ENCODE measurements around the gene LRP1.
A peak's percentile ranks its signal among the peaks of the same experiment; 100 is the strongest.

LRP1 gene

GRCh38 chr12:57124261-57124877, 3.9 kb upstream of the LRP1 start:
- TF ChIP-seq EZH2phosphoT487 (IDR thresholded peaks at IDR 0.05; ENCODE audit: borderline replicate concordance): no peak
- peak; percentile 97 for TF ChIP-seq CTCF (conservative IDR thresholded peaks at IDR 0.05; ENCODE audit: low read length)
- Histone ChIP-seq H3K4me2 (ENCODE audit: low read depth, low read length, poor library complexity, severe bottlenecking) (no peak overlapping the region), H3K9ac (ENCODE audit: low read depth, low read length, poor library complexity, severe bottlenecking) (no peak overlapping the region), H3K27me3 (ENCODE audit: insufficient read depth, low read length, poor library complexity, severe bottlenecking) (no peaks in the 10 kb centered on the region), H3F3A (ENCODE audit: low read depth) (no peaks in the 10 kb centered on the region; the same call in 1 of the 2 replicates), H4K20me1 (ENCODE audit: insufficient read depth, low read length, poor library complexity, severe bottlenecking) (no peaks in the 10 kb centered on the region), H2AFZ (ENCODE audit: low read length) (peak overlapping the region; percentile 55), H3K79me2 (ENCODE audit: insufficient read depth, low read length) (no peaks in the 10 kb centered on the region), H3K4me3 (ENCODE audit: low read length, poor library complexity, severe bottlenecking) (no peak overlapping the region), H3K9me2 (replicated peaks; ENCODE audit: low read depth, low read length) (no peaks in the 10 kb centered on the region), H3K9me3 (ENCODE audit: insufficient read depth, low read depth, low read length) (no peaks in the 10 kb centered on the region), H3K4me1 (ENCODE audit: insufficient read depth, low read length, poor library complexity, severe bottlenecking) (peaks cover 21% of the 10 kb centered on the region), H3K36me3 (ENCODE audit: insufficient read depth, low read length) (no peaks in the 10 kb centered on the region)

DNA sequence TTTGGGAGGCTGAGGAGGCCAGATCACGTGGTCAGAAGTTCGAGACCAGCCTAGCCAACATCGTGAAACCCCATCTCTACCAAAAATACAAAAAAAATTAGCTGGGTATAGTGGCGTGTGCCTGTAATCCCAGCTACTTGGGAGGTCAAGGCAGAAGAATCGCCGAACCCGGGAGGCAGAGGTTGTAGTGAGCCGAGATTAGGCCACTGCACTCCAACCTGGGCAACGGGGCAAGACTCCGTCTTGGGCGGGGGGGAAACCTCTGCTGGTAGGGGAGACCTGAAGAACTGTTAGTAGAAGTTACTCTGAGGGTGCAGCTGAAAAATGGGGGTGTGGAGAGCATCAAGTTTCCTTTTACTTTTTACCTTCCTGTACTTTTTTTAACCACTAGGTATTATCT, 2.2 kb upstream of the LRP1 start:
- Histone ChIP-seq H4K20me1 (ENCODE audit: insufficient read depth, low read length, poor library complexity, severe bottlenecking) (no peaks in the 10 kb centered on the region), H3F3A (ENCODE audit: low read depth) (no peaks in the 10 kb centered on the region; the same call in 1 of the 2 replicates), H3K9me3 (ENCODE audit: insufficient read depth, low read depth, low read length) (no peaks in the 10 kb centered on the region), H2AFZ (ENCODE audit: low read length) (no peak overlapping the region), H3K9me2 (replicated peaks; ENCODE audit: low read depth, low read length) (no peaks in the 10 kb centered on the region), H3K9ac (ENCODE audit: low read depth, low read length, poor library complexity, severe bottlenecking) (no peak overlapping the region), H3K79me2 (ENCODE audit: insufficient read depth, low read length) (no peaks in the 10 kb centered on the region), H3K36me3 (ENCODE audit: insufficient read depth, low read length) (no peaks in the 10 kb centered on the region), H3K27me3 (ENCODE audit: insufficient read depth, low read length, poor library complexity, severe bottlenecking) (no peaks in the 10 kb centered on the region), H3K4me3 (ENCODE audit: low read length, poor library complexity, severe bottlenecking) (no peak overlapping the region), H3K4me1 (ENCODE audit: insufficient read depth, low read length, poor library complexity, severe bottlenecking) (peaks cover 29% of the 10 kb centered on the region), H3K4me2 (ENCODE audit: low read depth, low read length, poor library complexity, severe bottlenecking) (no peak overlapping the region)
- TF ChIP-seq CTCF (conservative IDR thresholded peaks at IDR 0.05; ENCODE audit: low read length) (no peak), EZH2phosphoT487 (IDR thresholded peaks at IDR 0.05; ENCODE audit: borderline replicate concordance) (no peak)

DNA sequence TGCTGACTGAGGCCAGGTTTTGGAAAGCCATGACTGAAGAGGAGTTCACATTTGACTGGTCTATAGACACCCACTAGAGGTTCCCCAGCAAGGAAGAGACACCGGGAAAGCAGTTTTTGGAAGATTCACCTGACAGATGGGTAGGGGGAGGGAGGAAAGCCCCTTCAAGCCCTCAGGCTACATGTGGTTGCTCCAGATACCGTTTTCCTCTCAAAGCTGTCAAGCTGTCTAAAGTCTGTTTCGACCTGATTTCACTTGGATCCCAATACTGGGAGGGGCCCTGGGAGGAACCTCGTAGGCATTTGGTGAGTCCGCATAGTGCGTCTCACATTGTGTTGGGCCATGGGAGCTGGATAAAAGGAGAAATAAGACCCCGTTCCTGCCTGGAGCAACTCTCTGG, 1.7 kb upstream of the LRP1 start:
- H3F3A ChIP-seq (ENCODE audit: low read depth): no peaks in the 10 kb centered on the region; the same call in 1 of the 2 replicates
- no peak for TF ChIP-seq CTCF (conservative IDR thresholded peaks at IDR 0.05; ENCODE audit: low read length)
- no peak for TF ChIP-seq EZH2phosphoT487 (IDR thresholded peaks at IDR 0.05; ENCODE audit: borderline replicate concordance)
- peak overlapping the region; percentile 82 for H3K4me3 ChIP-seq (ENCODE audit: low read length, poor library complexity, severe bottlenecking)
- H3K4me2 ChIP-seq (ENCODE audit: low read depth, low read length, poor library complexity, severe bottlenecking): peak overlapping the region; percentile 88
- H4K20me1 ChIP-seq (ENCODE audit: insufficient read depth, low read length, poor library complexity, severe bottlenecking): no peaks in the 10 kb centered on the region
- no peaks in the 10 kb centered on the region for H3K9me3 ChIP-seq (ENCODE audit: insufficient read depth, low read depth, low read length)
- no peaks in the 10 kb centered on the region for H3K79me2 ChIP-seq (ENCODE audit: insufficient read depth, low read length)
- H3K36me3 ChIP-seq (ENCODE audit: insufficient read depth, low read length): no peaks in the 10 kb centered on the region
- H3K27me3 ChIP-seq (ENCODE audit: insufficient read depth, low read length, poor library complexity, severe bottlenecking): no peaks in the 10 kb centered on the region
- H3K9me2 ChIP-seq (replicated peaks; ENCODE audit: low read depth, low read length): no peaks in the 10 kb centered on the region
- H3K4me1 ChIP-seq (ENCODE audit: insufficient read depth, low read length, poor library complexity, severe bottlenecking): peaks cover 29% of the 10 kb centered on the region
- H2AFZ ChIP-seq (ENCODE audit: low read length): no peak overlapping the region
- H3K9ac ChIP-seq (ENCODE audit: low read depth, low read length, poor library complexity, severe bottlenecking): peak overlapping the region; percentile 76

All from Loucy (cell line).